HG03457 (cell line): ENCODE results near the gene MESD.

ENCODE experiments used
- ATAC-seq: cut with Tn5 transposase; IDR thresholded peaks from one replicate; pipeline ENCODE4 v1.9.1; 2021; ENCODE audit warnings: moderate number of reproducible peaks; ENCODE audit not compliant: unreplicated experiment

Gene MESD

DNA sequence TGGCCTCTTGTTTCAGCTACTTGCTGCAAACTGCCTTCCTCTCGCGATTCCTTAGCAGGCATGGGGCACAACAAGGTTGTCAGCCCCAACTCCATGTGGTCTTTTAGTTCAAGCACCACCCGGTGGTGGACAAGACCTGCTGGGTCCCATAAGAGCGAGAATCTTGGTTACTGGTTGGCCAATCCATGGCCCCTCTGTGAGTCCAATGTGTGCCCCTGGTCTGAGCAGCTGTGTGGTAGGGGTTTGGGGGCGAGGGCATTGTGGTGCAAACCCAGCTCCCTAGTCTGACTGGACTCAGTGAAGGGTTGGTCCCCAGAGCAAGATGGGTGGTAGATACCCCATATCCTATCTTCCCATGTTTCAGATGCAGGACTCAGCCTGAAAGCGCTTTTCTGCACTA lies 48.8 kb downstream of the MESD start:
- no peak for ATAC-seq

DNA sequence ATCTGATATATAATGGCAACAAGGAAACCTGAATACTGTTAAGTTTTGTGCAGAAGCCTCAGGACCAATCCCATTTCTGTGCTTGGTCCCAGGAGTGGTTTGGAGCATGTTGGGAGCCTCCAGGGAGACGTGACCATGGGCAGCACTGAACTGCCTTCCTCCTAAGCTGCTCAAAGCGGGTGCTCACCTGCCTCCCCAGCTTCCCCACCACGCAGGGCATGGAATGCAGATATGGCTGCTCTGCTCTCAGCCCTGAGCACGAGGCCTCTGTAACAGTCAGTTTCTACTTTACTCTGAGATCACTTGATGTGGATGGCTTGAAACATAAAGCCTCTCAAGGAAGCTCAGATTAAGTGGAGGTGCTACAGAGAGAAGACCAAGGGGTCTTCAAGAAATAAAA lies 49.3 kb downstream of the MESD start:
- ATAC-seq: no peak

DNA sequence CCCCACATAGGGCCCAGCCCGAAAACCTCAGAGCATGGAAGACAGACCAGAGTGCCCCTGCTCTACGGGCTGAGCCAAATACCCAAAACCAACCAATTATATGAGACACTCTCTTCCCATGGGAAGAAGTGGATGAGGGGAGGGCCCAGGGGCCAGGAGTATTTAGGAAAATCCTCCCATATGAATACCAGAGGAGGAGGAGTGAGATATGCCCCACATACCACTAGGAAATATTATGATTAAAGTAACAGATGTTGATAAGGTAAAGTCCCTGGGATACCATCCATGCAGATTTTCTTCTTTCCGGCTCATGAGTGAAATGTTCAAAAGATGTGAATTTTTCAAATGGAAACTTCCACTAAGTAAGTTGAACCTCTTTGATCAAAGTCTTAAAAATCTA lies 50.4 kb downstream of the MESD start:
- no peak for ATAC-seq

DNA sequence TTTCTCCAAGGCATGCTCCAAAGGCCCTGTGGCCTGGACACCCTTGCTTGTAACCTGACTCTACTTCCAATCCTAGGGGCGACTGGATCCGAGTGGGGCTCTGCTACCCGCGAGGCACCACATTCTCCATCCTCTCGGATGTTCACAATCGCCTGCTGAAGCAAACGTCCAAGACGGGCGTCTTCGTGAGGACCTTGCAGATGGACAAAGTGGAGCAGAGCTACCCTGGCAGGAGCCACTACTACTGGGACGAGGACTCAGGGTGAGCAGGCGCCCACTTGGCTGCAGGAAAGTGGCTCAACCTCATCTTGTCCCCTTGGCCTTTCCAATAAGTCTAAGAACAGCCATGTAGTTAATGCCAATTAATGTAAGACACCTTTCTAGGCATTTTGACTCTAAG lies 51.9 kb downstream of the MESD start:
- ATAC-seq: no peak

DNA sequence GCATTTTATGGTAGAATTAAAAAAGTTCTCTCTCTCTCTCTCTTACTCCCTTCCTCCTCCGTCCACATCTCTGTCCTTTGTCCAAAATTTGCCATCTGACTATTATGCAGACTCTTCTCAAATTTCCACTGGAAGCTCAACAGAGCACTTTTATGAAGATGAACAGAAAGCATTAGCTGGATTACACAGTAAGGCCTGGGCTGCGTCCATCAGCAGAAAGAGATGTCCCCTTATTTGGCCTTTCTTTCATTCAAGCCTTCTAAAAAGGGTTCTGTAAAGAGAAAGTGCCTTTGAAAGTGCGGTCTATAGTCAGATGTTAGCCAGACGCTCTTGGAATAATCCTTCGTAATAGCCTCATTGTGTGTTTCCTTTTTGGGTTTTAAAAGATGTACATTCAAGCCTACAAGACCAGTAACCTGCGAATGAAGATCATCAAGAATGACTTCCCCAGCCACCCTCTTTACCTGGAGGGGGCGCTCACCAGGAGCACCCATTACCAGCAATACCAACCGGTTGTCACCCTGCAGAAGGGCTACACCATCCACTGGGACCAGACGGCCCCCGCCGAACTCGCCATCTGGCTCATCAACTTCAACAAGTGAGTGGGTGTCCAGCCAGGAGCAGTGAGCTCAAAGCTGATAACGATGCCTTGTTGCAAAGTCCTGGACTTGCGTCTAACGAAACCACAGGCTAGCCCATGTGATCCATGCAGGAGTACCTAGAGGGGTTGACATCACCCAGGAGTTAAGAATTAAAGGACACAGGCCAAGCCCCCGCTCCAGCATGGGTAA lies 53.1 kb downstream of the MESD start:
- ATAC-seq: no peak

DNA sequence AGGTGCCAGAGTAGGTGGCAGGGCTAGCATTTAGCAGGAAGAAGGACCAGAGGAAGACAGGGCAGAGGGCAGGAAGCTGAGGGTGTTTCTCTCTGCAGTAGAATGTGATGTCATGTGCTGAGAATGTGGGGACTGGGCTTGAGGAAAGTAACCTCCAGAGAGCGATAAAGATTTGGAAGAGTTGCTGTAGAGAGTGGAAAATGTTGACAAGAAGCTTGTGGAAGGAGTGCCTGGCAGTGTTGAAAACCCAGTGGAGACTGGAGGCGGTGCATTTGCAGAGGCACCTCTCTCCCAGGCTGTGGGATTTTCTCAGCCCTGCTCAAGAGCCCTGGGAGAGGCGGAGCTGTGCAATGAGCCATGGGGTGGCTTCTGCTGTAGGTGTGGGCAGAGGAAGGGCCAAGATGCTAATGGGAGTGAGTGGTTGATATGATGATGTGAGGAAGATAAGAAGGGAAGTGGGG lies 54.8 kb downstream of the MESD start:
- no peak for ATAC-seq

DNA sequence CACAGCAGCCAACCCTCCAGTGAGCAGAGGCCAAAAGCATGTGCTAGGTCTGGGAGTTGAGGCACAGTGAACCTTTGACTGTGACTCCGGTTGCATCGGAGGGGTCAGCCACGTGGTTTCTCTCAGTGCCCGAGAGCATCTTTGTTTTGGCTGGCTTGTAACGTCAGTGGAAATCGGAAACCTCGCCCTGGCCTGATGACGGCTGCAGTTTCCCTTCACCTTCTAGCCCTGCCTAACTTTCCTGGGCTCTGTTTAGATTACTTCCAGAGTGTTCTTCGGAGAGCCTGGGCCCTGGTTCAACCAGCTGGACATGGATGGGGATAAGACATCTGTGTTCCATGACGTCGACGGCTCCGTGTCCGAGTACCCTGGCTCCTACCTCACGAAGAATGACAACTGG lies 56.6 kb downstream of the MESD start:
- no peak for ATAC-seq

DNA sequence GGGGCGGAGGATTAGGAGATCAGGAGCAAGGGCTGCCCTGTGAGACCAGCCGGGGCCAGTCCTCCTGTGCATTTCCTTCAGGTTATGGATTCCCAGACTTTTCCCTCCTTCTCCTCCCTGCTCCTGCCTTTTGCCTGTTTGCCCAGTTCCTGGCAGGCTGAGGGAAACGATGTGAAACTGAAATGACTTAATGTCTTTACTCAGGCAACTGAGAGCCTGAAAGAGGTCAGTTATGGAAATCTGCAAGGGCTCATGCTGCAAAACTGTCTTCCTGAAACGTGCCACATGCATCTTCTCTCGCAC lies 57.2 kb downstream of the MESD start:
- no peak for ATAC-seq

DNA sequence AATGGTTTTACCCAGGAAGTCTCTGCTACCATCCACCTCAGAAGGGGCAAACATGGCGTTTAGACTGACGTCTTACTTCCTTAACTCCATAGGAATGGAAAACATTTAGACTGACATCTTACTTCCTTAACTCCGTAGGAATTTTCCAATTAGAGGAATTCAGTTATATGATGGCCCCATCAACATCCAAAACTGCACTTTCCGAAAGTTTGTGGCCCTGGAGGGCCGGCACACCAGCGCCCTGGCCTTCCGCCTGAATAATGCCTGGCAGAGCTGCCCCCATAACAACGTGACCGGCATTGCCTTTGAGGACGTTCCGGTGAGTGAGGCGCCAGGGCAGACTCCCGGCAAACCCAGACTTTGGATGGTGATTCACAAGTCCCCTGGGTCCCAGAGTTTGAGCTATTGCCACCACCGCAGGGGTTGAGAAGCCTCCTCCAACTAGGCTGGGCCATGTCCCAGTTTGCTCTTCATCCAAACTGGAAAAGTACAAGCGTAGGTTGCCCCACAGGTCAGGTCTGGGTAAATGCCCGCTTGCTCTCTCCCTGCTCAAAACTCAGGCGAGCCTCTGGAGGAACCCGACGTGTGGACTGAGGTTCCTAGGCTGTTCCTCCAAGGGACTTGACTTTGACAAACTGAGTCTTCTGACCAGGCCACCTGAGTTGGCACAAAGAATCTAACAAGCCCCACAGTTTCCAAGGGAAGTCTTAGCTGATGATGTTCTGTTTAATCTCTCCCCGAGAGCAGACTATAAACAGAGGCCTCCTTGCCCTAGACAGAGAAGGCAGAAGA lies 57.7 kb downstream of the MESD start:
- no peak for ATAC-seq

DNA sequence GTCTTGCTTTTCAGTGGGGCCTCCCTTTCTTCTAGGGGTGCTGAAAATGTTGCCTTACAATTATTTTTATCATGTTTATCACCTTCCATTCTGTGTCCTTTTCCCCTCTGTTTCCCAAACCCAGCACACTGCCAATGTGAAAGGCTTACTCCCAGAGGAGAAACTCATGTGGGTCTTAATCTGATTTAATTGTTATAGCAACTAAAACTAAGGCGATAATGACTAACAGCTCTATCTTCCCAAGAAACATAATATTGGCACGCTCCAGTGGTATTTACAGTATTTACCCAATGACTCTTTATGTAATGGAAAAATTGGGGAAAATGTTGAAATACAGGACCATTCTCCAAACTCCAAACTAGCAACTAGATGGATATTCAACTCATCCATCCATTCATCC lies 58.4 kb downstream of the MESD start:
- ATAC-seq: no peak

DNA sequence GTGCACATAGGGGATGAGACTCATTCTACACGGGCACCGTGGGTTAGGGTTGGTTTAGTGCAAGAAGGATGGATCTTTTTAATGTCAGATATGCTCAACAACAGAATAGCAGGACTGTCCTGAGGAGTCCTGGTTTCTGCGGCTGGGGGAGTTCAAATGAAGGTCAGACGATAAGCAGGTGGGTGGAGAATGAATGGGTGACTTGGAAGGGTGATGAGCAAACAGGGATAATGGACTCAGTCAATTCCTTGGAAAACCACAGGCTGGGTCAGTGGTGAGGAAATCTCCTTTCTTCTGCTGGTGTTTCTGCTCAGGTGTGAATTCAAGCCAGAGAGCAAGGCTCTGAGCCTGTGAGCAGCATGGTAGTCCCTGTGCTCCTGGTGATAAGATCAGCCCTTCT lies 59.9 kb downstream of the MESD start:
- ATAC-seq: no peak

DNA sequence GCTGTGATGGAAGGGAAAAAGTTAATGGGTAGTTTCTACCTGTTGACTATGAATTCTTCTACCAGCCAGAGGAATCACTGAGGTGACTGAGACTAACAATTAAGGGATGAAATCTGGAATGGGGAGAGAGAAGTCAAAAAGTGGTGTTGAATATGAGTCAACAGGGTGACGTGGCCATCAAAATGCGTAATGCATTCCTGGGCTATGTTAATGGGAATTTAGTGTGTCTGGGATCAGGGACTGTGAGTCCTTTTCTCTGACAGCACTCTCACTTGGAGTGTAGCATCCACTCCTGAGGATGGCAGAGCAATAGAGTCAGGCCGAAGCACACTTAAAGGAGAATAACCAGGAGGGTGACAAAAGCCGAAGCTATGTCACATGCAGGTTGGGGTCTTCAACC lies 60.4 kb downstream of the MESD start:
- ATAC-seq: no peak

DNA sequence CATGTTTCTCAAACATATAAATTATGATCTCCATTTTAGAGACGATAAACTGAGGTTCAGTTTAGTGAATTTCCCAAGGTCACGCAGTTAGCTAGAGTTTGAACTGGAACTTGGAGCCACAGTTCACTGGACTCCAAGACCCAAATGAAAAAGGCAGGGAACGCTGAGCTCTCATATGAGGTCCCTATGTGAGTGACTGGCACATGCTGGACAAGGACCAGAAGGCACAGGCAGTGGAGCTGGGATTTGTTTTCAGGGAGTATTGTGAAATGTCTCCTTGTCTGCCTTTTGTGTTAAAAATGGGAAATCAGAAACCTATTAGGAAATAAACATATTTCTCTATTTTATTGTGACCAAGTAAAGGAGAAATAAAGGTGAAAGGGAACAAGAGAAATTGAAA lies 63.5 kb downstream of the MESD start:
- no peak for ATAC-seq

DNA sequence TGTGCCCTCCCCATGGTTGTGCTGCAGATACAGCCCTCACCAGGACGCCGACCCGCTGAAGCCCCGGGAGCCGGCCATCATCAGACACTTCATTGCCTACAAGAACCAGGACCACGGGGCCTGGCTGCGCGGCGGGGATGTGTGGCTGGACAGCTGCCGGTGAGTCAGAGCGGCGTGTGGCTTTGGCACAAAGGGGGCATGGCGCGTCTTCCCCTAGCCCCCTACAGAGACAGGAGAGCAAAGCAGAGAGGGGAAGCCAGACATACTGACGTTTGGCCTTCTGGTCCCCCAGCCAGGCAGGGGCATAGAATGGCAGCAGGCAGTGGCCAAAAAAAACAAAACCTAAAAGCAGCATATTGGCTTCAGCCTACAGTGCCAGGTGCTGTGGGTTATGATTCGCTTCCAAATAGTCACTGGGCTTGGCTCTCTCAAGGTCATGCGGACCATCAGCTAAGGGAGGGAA lies 64.0 kb downstream of the MESD start:
- ATAC-seq: no peak

DNA sequence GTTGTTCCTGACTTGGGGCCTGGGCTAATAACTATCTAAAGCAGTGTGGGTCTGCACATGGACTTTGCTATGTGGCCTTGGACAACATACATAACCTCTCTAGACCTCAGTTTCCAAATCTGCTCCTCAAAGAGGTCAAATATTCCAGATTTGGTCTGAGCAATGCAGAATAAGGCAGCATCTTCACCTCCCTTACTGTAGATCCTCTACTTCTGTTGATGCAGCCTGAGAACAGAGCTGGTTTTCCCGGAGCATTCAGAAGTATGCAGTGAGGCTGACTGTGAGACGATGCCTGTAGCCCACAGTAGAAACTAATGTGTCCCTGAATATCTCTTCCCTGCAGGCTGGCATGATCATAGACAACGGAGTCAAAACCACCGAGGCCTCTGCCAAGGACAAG lies 65.3 kb downstream of the MESD start:
- ATAC-seq: no peak

DNA sequence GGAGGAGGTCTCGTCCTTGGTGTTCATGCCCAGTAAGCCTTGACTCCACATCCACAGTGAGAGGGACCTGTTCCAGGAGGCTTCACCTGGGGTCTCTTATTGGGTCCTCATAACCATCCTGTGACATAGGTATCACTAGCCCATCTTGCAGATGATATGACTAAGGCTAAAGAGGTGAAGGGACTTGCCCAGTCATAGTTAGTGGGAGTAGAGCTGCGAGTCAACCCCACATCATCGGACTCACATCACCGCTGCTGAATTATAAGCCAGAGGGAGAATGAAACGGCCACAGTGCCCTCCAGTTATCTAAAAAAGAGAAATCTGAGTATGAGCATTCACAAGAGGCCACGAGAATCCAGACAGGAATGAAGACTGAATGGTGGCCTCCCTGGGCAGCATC lies 66.0 kb downstream of the MESD start:
- no peak for ATAC-seq

DNA sequence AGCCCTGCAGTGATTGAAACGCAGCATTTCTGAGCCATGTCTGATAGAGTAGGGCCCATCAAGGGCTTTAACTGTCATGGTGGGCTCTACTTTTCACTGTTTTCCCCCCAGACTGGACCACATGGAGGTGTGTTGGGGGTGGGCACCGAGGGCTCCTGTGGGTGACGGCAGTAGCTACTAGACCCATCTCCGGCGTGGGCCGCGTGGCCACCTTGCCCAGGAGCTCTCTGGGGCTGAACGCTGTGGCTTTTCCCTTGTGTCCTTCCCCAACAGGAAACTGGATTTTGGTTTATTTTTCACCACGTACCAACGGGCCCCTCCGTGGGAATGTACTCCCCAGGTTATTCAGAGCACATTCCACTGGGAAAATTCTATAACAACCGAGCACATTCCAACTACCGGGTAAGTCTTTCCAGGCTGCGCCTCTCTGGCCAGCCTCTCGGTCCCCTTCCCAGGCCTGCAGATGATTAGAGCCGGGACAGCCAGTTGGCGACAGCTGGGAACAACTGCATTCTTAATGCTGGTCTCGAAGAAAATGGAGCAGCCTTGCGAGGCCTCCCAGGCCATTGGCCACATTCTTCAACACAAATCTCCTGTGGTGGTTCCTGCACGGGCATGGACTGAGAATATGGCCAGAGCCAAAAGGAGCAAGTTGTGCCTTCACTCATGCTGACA lies 67.7 kb downstream of the MESD start:
- no peak for ATAC-seq

DNA sequence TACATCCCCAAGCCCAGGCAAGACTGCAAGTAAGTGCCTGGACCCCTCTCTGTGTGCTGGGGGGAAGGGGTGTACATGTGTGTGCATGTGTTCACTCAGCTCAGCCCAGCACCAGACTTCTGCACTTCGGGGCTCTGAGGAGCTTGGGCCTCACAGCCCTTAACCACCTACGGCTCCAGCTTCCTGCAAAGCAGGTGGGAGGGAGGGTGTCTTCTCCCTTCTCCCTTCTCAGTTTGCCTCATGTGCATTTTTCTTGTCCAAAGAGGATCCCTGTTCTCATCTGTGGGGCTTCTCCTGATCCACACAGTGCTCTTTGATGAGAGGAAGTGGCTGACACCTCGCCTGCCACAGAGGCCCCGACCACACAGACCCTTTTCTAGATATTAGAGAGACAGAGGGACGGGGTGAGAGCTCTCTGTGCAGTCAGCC lies 69.3 kb downstream of the MESD start:
- no peak for ATAC-seq

DNA sequence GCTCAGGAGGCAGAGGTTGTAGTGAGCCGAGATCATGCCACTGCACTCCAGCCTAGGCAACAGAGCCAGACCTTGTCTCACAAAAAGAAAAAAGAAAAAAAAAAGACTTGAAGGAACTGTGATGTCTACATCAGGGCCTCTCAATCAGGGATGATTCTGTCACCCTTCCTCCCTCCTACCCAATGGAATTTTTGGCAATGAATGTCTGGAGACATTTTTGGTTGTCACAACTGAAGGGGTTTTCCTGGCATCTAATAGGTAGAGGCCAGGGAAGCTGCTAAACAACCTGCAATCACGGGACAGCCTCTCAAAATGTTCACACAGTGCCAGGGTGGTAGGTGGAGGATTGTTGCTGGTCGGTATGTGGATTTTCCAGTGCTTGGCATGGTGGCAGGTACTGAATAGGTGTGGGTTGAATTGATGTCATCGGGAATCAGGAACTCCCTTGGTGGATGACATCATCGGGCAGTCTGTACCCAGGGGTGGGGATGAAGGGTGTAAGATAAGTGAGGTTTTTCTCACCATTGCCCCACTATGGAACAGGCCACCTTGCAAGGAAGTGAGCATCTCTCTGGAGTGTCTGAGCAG lies 71.3 kb downstream of the MESD start:
- ATAC-seq: no peak

DNA sequence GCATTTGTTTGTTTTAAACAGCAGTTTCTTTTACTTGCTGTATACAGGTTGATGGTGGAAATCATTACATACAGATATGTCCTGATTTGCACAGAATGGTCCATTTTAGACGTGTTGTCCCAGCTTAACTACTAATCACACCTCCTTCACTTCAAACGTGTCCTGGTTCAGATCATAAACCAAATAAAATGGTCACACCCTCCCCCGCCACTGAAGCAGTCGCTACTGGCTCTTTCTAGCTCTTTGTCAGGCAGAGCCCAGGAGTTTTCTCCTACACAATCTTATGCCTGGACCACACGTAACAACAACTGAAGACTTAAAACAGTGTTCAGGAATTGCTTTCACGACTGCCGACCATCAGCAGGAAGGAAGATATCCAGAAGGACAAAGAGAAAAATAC lies 73.6 kb downstream of the MESD start:
- ATAC-seq: no peak

DNA sequence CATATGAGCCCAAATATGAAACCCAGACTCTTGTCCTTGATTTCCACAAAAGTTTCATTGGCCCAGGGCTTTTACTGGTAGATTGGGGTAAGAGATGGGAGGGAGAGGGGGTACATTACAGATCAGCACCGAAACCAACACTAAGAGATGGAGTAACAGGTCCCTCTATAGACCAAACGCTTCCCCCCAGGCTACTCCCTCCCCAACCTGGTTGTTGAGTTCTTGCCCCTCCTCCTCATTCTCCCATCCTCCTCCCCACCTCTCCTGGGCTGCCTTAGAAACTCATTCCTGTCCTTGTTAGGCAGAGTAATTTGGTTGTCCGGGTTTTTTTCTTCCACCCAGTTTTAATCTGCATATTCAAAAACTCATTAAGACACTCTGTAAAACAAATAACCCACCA lies 74.1 kb downstream of the MESD start:
- no peak for ATAC-seq

DNA sequence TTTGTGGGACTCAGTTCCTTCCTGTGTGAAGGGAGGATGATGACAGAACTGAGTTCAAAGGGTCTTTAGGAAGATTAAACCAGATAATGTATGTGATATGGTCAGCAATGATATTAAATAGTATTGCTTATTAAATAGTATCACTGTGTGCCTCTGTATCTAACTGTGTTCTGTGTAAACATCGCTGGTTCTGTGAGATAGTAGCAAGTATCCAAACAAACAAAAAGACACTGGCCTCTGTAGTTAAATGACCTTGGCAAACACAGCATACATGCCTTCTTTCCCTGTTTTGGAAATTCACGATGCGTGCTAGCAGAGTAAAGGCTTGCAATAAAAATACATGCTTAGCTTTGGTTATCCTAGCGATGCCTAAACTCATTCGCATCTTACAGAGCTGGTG lies 76.1 kb downstream of the MESD start:
- no peak for ATAC-seq
